NCI-H1105 treated with DMSO at 0.1 percent for 48 hours (cell line): ENCODE results near the gene GTF3A.
A peak's percentile ranks its signal among the peaks of the same experiment; 100 is the strongest.

Source experiments
- DNase-seq: peaks from one replicate; lab custom pipeline; 2025; lab: John Stamatoyannopoulos, UW

GTF3A gene

GRCh38 chr13:27448308-27448707 is 23.9 kb downstream of the GTF3A start:
- DNase-seq = no peak

GRCh38 chr13:27449081-27449603 is 24.7 kb downstream of the GTF3A start:
- no peak for DNase-seq

- DNase-seq = peak; percentile 88
Measured at GRCh38 chr13:27449936-27450828, 25.8 kb downstream of the GTF3A start, which contains the start of gene MTIF3. Gene MTIF3 (minus strand): TSS chr13:27450564. CDS start chr13:27440448, 10,116 bp downstream.

- DNase-seq = peak; percentile 5
Measured at GRCh38 chr13:27450921-27451471, 26.6 kb downstream of the GTF3A start.

GRCh38 chr13:27455331-27455855 is 31.0 kb downstream of the GTF3A start:
- no peak for DNase-seq

- no peak for DNase-seq
Measured at GRCh38 chr13:27461940-27462584, 37.6 kb downstream of the GTF3A start.

- DNase-seq = no peak
Measured at GRCh38 chr13:27463500-27463899, 39.1 kb downstream of the GTF3A start.

GRCh38 chr13:27465611-27466010 is 41.2 kb downstream of the GTF3A start:
- no peak for DNase-seq

- no peak for DNase-seq
Measured at GRCh38 chr13:27466513-27466912, 42.1 kb downstream of the GTF3A start.

GRCh38 chr13:27470075-27470820 is 45.8 kb downstream of the GTF3A start:
- no peak for DNase-seq

- DNase-seq = no peak
Measured at GRCh38 chr13:27472441-27472840, 48.0 kb downstream of the GTF3A start.

GRCh38 chr13:27472941-27473340 is 48.5 kb downstream of the GTF3A start:
- DNase-seq = no peak

- DNase-seq = no peak
Measured at GRCh38 chr13:27474751-27475268, 50.4 kb downstream of the GTF3A start.

- peak; percentile 42 for DNase-seq
Measured at GRCh38 chr13:27476943-27477703, 52.7 kb downstream of the GTF3A start.

GRCh38 chr13:27481766-27482165 is 57.3 kb downstream of the GTF3A start:
- DNase-seq = peak; percentile 23

- no peak for DNase-seq
Measured at GRCh38 chr13:27482983-27483382, 58.6 kb downstream of the GTF3A start.

GRCh38 chr13:27483421-27483820 is 59.0 kb downstream of the GTF3A start:
- DNase-seq = no peak
